BJ (cell line): ENCODE results near the gene FLCN. TPM values are rescaled to one million over a fixed set of nuclear protein-coding genes. Genes with fewer than 3 reads are reported as not detected.
A peak's percentile ranks its signal among the peaks of the same experiment; 100 is the strongest.

Experiments
- CTCF ChIA-PET: fragments of 350-600 bp; formaldehyde crosslinking; extraction: SDS; loops from one replicate; lab custom pipeline; 2021; ENCODE audit warnings: antibody characterized with exemption, inconsistent platforms; lab: Yijun Ruan, JAX
- POLR2A ChIA-PET: fragments of 300-600 bp; sonication (Branson Sonifier 250); formaldehyde crosslinking; extraction: SDS; loops from one replicate; lab custom pipeline; 2021; ENCODE audit warnings: antibody characterized with exemption; lab: Charles Lee
- DNase-seq: peaks from one replicate; pipeline ENCODE4 v3.0.0-alpha.2; 2011; ENCODE audit warnings: low read depth
- H3K27me3 ChIP-seq: 2 replicates; pipeline ENCODE4 v1.6.0; 2011; ENCODE audit warnings: low read length; ENCODE audit not compliant: control insufficient read depth, insufficient read depth
- H3K36me3 ChIP-seq: 2 replicates; pipeline ENCODE4 v1.5.1; 2011; ENCODE audit warnings: low read length; ENCODE audit not compliant: control insufficient read depth, insufficient read depth
- H3K4me3 ChIP-seq: 2 replicates; pipeline ENCODE4 v1.5.1; 2011; ENCODE audit warnings: low read depth, mild to moderate bottlenecking, control low read depth, low read length
- CTCF ChIP-seq: IDR thresholded peaks from 2 replicates; pipeline ENCODE4 v1.5.1; 2011; ENCODE audit warnings: low read depth, mild to moderate bottlenecking, control low read depth, inconsistent platforms, low read length, moderate library complexity; ENCODE audit not compliant: insufficient read depth
- polyA plus RNA-seq: library from polyadenylated mRNA; depleted of rRNA; stranded (reverse); fragments of >200 nt; gene quantifications from 2 replicates; pipeline ENCODE4 v1.2.3, GENCODE V29; 2011

Gene FLCN
- polyA plus RNA-seq, 1 experiment: 15.4 TPM

DNA sequence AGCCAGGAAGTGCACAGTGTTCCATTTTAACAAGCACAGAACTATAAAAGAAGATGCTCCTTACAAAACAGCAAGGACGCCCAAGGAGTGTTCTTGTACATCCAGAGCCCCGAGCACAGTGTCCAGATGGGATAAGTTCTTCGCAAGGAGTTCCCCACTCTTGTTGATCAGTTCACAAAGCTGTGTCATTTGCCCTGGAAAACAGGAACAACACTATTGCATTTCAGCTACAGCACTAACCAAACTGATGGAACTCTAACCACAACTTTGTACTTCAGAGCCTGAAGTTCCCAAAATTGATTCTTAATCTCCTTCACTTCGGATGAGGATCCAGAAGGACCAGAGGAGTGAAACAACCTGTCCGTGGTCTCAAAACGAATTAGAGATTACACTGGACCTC is 39.0 kb upstream of the FLCN start:
- no peak for DNase-seq
- no peaks in the 10 kb centered on the region for H3K27me3 ChIP-seq
- H3K4me3 ChIP-seq: no peak overlapping the region
- CTCF ChIA-PET: interaction anchor here (0.7 to 1.5 kb wide), 3 partner anchors 12 to 74 kb away, joined by 3 to 7 read pairs (median 5); no protein-coding TSS in a partner anchor
- no peak for TF ChIP-seq CTCF
- H3K36me3 ChIP-seq: peaks cover 5% of the 10 kb centered on the region
- POLR2A ChIA-PET: no interaction called here

GRCh38 chr17:17269926-17270773 is 33.2 kb upstream of the FLCN start:
- Histone ChIP-seq H3K27me3 (no peaks in the 10 kb centered on the region), H3K4me3 (no peak overlapping the region), H3K36me3 (peaks cover 13% of the 10 kb centered on the region)
- TF ChIP-seq CTCF: peak; percentile 28; the same call in 1 of the 2 replicates
- ChIA-PET CTCF (interaction anchor here (0.6 to 1.4 kb wide), 5 partner anchors 9 to 279 kb away, joined by 3 to 4 read pairs (median 3); no protein-coding TSS in a partner anchor), POLR2A (no interaction called here)
- DNase-seq: no peak

DNA sequence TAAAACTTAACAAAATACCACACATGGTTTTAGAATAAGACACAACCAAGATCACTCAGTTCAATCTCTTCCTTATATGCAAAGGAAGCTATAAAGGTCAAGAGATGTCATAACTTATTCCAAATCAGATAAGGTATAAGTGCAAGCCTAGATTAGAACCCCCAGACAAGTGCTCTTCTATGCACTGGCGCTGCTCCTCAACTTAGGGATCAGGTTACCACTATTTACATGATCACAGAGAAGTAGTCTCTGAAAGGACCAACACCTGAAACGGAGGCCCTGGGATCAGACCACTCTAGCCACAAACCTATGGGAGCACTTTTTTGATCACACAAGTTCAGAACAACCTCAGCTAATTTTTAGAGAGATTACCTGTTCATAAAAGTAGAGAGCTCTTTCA is 27.5 kb upstream of the FLCN start:
- no peak for DNase-seq
- Histone ChIP-seq H3K36me3 (peaks cover 13% of the 10 kb centered on the region), H3K4me3 (no peak overlapping the region), H3K27me3 (no peaks in the 10 kb centered on the region)
- ChIA-PET POLR2A (no interaction called here), CTCF (no interaction called here)
- no peak for TF ChIP-seq CTCF

DNA sequence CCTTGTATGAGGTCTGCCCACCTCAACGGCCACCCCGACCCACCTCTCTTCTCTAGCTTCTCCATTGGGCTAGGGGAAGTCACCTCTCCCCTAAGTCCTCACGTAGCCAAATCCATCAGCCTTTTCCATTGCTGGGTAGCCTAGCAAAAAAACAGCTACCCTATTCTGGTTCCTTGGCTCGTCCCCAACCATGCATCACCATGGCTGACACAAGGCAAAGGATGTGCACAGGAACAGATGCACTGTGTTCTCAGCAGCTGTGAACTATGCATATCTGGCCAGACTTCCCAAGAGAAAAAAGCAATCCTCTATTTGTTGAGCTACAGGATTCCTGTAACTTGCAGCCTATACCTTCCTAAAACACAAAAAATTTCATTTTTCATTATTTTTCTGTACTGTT is 22.0 kb upstream of the FLCN start:
- Histone ChIP-seq H3K4me3 (no peak overlapping the region), H3K27me3 (no peaks in the 10 kb centered on the region), H3K36me3 (peaks cover 7% of the 10 kb centered on the region)
- no peak for TF ChIP-seq CTCF
- POLR2A ChIA-PET: no interaction called here
- no peak for DNase-seq
- CTCF ChIA-PET: interaction anchor here (0.9 to 1.5 kb wide), 2 partner anchors 10 to 16 kb away, joined by 4 to 5 read pairs; no protein-coding TSS in a partner anchor

DNA sequence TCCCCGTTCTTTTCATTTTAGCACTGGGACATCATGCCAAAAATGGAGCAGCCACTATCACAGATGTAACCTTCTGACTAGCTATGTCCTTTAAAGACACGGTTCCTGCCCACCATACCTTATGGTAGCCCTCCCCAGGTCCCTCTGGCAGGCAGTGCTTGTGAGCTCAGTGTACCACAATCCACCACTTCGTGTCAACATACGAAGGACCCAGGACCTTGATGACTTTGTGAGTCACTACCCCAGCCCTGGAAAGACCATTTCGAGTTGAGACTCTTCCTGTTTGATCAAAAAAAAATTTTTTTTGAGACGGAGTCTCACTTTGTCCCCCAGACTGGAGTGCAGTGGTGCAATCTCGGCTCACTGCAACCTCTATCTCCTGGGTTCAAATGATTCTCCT is 21.0 kb upstream of the FLCN start:
- ChIA-PET CTCF (interaction anchor here (0.7 to 1.5 kb wide), 2 partner anchors 14 to 17 kb away, joined by 3 to 5 read pairs; no protein-coding TSS in a partner anchor), POLR2A (interaction anchor here (0.6 kb wide), 1 partner anchor 9 kb away, joined by 8 read pairs; no protein-coding TSS in a partner anchor)
- TF ChIP-seq CTCF: no peak
- no peaks in the 10 kb centered on the region for H3K27me3 ChIP-seq
- H3K4me3 ChIP-seq: no peak overlapping the region
- no peak for DNase-seq
- H3K36me3 ChIP-seq: peaks cover 8% of the 10 kb centered on the region
